HK-2 (cell line): ENCODE results near the gene TMEM82.

Experiments used
- DNase-seq: peaks from one replicate; pipeline ENCODE4 v3.0.0-alpha.2; 2018; ENCODE audit not compliant: unreplicated experiment

The TMEM82 gene

DNA sequence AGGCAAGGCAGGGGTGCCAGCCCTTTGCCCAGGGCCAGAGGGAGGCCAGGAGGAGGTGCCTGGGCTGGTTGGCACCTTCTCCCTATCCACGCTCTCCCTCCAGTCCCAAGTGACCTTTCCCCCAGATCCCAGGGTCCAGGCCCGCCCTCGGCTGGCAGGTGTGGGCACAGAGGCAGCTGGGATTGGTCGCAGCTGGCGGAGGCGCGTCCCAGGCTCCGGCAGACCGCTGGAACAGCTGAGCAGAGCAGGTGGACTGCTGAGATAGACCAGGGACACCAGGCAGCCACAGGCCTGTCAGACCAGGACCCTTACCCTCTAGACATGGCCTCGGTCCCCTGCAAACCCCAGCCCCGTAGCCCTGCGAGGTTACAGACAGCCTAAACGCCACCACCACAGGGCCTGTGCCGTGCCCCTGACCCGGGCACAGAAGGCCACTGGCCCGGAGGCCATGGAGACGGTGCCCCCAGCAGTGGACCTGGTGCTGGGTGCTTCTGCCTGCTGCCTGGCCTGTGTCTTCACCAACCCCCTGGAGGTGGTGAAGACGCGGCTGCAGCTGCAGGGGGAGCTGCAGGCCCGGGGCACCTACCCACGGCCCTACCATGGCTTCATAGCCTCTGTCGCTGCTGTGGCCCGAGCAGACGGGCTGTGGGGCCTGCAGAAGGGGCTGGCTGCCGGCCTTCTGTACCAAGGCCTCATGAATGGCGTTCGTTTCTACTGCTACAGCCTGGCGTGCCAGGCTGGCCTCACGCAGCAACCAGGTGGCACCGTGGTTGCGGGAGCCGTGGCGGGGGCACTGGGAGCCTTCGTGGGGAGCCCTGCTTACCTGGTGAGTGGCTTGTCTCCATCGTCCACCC is 6.0 kb upstream of the TMEM82 start, which contains the start of gene SLC25A34:
TSS of gene SLC25A34 (plus strand) at position 221 of the 854 bp plus-strand sequence. CDS start at position 449, 228 bp downstream.
- no peak for DNase-seq

GRCh38 chr1:15736892-15737261 is 5.4 kb upstream of the TMEM82 start:
- DNase-seq, result no peak

DNA sequence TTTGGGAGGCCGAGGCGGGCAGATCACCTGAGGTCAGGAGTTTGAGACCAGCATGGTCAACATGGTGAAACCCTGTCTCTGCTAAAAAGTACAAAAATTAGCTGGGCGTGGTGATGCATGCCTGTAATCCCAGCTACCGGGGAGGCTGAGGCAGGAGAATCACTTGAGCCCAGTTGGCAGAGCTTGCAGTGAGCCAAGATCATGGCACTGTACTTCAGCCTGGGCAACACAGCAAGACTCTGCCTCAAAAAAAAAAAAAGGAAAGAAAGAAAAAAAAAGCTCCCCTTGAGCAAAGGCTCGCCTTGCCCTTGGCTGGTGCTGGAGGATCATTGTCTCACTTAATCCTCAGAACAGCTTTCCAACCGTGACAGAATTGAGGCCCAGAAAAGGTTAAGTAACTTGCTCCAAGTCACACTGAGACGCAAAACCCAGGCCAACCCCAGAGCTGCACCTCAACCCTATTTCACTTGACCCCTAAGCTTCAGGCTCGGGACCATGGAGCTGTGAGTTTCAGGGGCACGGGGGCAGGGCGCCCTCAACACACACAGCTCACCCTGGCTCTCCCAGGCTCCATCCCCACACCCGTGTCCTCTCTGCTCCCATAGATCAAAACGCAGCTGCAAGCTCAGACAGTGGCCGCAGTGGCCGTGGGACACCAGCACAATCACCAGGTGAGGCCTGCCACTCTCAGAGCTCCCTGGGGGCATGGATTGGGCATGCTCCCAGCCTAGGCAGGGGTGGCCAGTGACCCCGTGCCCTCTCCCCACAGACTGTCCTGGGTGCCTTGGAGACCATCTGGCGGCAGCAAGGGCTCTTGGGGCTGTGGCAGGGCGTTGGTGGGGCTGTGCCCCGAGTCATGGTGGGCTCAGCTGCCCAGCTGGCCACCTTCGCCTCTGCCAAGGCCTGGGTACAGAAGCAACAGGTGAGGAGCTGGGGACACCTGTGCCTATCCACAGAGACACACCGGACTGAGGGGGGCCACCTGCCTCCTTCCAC is 4.7 kb upstream of the TMEM82 start:
- DNase-seq, result no peak

GRCh38 chr1:15738416-15739113 is 3.7 kb upstream of the TMEM82 start:
- no peak for DNase-seq

DNA sequence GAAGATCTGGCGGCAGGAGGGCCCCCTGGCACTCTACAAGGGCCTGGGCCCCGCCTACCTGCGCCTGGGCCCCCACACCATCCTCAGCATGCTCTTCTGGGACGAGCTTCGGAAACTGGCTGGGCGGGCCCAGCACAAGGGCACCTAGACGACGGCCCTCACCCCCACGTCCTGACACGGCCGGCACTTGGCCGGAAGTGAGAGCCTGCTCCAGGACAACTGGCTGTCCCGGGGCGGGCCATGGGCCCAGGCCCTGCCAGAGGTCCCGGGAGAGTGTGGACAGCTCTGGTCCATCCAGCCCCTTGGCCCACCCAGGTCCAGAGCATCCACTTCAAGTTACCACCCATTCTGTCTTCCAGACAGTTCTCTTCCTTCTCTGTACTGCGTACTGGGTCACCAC is 3.0 kb upstream of the TMEM82 start:
- no peak for DNase-seq

GRCh38 chr1:15739745-15740144 is 2.6 kb upstream of the TMEM82 start:
- no peak for DNase-seq

GRCh38 chr1:15740924-15741850 is 1.1 kb upstream of the TMEM82 start:
- peak; percentile 84 for DNase-seq

DNA sequence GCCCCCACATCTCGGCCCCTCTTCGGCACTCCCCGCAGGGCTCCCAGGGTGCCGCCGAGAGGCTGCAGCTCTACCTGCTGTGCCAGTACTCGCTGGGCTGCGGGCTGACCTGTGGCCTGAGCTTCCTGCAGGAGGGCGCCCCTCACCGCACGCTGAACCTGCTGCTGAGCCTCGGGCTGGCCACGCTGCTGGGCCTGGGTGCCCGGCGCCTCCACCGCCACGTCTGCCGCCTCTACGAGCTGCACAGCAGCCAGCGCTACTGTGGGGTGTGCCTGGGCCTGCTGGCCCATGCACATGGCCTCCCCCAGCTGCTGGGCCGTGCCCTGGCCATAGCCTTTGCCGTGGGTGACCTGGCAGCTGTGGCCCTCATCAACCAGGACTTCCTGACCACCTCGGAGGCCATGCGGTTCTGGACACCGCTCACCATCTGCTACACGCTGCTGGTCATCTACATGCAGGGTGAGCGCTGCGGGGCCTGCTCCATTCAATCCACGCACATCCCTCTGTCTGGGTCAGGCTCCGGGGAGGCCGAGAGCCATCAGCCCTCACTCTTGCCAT is 1.9 kb downstream of the TMEM82 start:
- DNase-seq, result no peak

GRCh38 chr1:15747378-15747777 is 5.1 kb downstream of the TMEM82 start:
- DNase-seq, result no peak

DNA sequence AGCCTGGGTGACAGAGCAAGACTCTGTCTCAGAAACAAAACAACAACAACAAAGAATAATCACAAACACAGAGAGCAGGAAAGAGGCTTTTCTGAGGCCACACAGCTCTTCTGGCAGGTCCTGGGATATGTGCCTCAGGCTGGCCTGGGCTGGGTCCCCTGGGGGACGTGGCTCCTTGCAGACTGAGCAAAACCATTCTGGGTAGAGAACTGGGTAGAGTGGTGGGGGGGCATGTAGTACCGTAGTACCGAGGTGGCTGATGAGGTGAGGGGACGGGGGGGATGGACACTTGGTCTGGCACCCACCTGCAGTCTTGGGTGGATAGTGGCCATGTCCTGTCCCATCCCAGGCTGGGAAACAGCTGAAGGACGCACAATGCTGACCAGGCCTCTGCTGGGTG is 6.0 kb downstream of the TMEM82 start:
- no peak for DNase-seq

DNA sequence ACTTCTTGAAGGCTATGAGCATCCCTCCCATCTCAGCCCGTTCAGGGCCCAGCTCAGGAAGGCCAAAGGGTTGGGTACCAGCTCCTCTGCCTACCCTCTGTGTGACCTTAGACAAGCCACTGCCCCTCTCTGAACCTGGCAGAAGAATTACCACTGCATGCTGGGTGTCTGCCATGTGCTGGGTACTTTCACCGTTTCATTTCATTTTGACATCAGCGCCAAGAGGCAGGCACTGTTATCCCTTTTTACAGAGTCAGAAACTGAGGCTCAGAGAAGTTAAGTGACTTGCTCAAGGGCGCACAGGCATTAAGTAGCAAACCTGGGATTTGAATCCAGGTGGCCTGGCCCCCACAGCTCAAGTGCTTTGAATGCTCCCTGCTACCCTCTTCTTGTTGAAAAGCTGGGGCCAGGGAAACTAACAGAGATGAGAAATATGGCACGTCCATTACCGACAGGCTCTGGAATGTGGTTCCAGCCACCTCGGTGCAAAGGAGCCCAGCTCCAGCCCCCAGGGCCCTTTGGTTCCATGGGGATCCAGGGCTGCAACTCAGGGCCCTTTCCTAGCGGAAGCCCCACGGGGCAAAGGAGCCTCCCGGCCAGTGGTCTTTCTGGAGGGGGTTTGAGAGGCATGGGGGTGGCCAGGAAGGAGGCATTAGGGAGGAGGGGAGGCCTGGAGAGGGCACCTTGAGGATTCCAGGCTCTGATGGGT is 6.5 kb downstream of the TMEM82 start:
- no peak for DNase-seq

DNA sequence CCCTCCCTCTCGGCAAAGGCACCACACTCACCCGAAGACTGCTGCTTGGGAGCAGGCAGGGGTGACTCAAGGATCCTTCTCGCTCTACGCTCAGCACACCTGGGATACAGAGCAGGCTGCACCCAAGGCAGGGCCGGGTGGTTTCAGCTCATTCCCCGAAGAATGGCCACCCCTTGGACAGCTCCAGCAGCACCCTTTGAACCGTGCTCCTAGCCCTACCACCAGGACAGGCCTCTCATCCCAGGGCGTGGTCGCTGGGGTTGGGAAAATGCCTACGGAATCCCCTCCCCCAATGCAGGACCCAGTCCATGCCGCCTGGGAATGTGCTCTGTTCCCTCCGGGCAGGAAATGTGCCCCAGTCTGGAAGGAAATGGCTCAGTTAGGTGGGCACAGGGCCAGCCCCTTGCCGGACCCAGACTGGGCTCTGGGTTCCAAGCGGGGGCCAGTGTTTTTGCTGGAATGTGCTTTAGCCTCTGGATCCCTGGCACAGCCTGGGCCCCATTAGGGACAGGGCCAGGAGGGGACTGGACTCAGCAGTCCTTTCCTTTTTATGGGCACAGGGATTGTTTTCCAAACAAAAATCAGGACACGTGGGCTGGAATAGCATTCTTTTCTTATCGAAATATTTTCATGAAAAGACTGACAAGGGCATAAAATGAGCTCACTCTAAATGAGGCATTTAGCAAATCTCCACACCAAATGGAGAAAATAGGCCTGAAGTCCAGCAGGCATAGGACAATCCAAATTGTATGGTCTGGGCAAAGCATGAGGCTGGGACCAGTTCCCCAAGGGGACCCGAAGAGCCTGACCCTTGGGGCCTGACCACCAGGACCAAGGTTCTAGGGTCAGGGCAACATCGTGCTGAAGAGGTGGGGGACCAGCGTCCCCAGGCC is 7.3 kb downstream of the TMEM82 start:
- no peak for DNase-seq

- no peak for DNase-seq
Measured at GRCh38 chr1:15750924-15751323, 8.6 kb downstream of the TMEM82 start.

- DNase-seq, result no peak
Measured at GRCh38 chr1:15751717-15752116, 9.4 kb downstream of the TMEM82 start.

DNA sequence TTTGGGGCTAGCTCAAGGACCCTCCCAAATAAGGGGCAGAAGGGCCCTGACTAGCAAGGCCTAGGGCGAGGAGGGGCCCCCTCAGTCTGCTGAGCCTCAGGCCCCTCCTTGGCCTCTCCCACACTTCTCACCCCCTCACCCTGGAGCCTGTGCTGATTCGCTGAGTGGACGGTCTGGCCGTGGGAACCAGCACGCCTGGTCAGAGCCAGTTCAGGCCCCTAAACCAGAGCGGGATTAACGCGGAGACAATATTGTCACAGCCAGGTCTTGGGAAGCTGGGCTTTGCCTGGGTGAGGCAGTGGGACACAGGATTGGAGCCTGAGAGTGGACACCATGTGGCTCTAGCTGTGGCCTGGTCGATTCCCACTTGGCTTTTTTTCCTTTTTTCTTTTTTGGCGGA is 11.5 kb downstream of the TMEM82 start:
- no peak for DNase-seq

GRCh38 chr1:15755021-15755645 is 12.8 kb downstream of the TMEM82 start:
- DNase-seq, result no peak

DNA sequence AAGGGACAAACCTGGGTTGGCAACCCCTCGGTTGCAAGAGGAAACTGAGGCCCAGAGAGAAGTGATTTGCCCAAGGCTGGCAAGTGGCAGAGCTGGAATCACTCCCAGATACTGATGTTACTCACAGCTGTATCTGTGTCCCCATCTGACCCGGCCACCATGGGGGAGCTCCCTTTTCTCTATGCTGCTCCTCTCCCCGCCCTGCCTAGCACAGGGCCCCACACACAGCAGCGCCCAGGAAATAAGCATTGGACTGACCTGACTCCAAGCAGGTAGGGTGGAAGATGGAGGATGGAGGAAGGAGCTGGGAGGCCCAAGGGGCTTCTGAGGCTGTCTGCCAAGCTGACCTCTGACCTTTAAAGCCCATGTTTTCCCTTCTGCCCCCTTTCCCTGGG is 13.3 kb downstream of the TMEM82 start:
- DNase-seq, result no peak
